HepG2 (cell line): ENCODE results near the gene ZNF618. TPM values are rescaled to one million over a fixed set of nuclear protein-coding genes. Genes with fewer than 3 reads are reported as not detected.

Source experiments
- CCAR2 ChIP-seq: fragments of 200-400 bp; formaldehyde crosslinking; optimal IDR thresholded peaks from 2 replicates; pipeline ENCODE3; 2018; ENCODE audit warnings: low read depth, mild to moderate bottlenecking, low read length, moderate library complexity
- DRAP1 ChIP-seq: IDR thresholded peaks from 2 replicates; pipeline ENCODE4 v1.6.1; 2016; ENCODE audit warnings: missing genetic modification reagents, missing compliant biosample characterization
- FOXA3 ChIP-seq: IDR thresholded peaks from 2 replicates; pipeline ENCODE4 v1.6.1; 2016; ENCODE audit warnings: missing genetic modification reagents, missing compliant biosample characterization
- KDM3A ChIP-seq: IDR thresholded peaks from 2 replicates; pipeline ENCODE4 v1.6.1; 2018; ENCODE audit warnings: low read depth, missing compliant biosample characterization
- KLF11 ChIP-seq: IDR thresholded peaks from 2 replicates; pipeline ENCODE4 v1.6.1; 2016; ENCODE audit warnings: missing compliant biosample characterization
- MATR3 ChIP-seq: sonication (generic); formaldehyde crosslinking; IDR thresholded peaks from 2 replicates; pipeline ENCODE4 v1.4.0; 2020; ENCODE audit warnings: missing genetic modification reagents
- MED8 ChIP-seq: sonication (generic); formaldehyde crosslinking; IDR thresholded peaks from 2 replicates; pipeline ENCODE4 v1.8.1; 2023; ENCODE audit warnings: mild to moderate bottlenecking, missing genetic modification reagents; ENCODE audit not compliant: insufficient replicate concordance
- SAP130 ChIP-seq: IDR thresholded peaks from 2 replicates; pipeline ENCODE4 v1.6.1; 2016; ENCODE audit warnings: low read depth
- SMARCE1 ChIP-seq: fragments of 450-650 bp; IDR thresholded peaks from 2 replicates; pipeline ENCODE4 v1.6.1; 2017; ENCODE audit warnings: borderline replicate concordance
- ZBED4 ChIP-seq: sonication (generic); formaldehyde crosslinking; IDR thresholded peaks from 2 replicates; pipeline ENCODE4 v1.4.0; 2020; ENCODE audit warnings: missing genetic modification reagents, borderline replicate concordance
- ZNF263 ChIP-seq: sonication (generic); formaldehyde crosslinking; IDR thresholded peaks from 2 replicates; pipeline ENCODE4 v1.4.0; 2020; ENCODE audit warnings: missing genetic modification reagents
- ZNF280B ChIP-seq: sonication (generic); formaldehyde crosslinking; IDR thresholded peaks from 2 replicates; pipeline ENCODE4 v1.5.0; 2020; ENCODE audit warnings: missing genetic modification reagents, mild to moderate bottlenecking, borderline replicate concordance
- ZNF296 ChIP-seq: sonication (generic); formaldehyde crosslinking; conservative IDR thresholded peaks from 2 replicates; pipeline ENCODE4 v1.5.0; 2020; ENCODE audit warnings: mild to moderate bottlenecking, missing genetic modification reagents
- ZNF333 ChIP-seq: sonication (generic); formaldehyde crosslinking; IDR thresholded peaks from 2 replicates; pipeline ENCODE4 v1.4.0; 2020; ENCODE audit warnings: mild to moderate bottlenecking, missing genetic modification reagents, borderline replicate concordance
- ZNF382 ChIP-seq: sonication (generic); formaldehyde crosslinking; IDR thresholded peaks from 2 replicates; pipeline ENCODE4 v1.5.0; 2020; ENCODE audit warnings: missing genetic modification reagents, mild to moderate bottlenecking, borderline replicate concordance
- ZNF646 ChIP-seq: sonication (generic); formaldehyde crosslinking; IDR thresholded peaks from 2 replicates; pipeline ENCODE4 v1.9.0; 2021; ENCODE audit warnings: mild to moderate bottlenecking, missing genetic modification reagents
- ZNF768 ChIP-seq: sonication (generic); formaldehyde crosslinking; IDR thresholded peaks from 2 replicates; pipeline ENCODE4 v1.4.0; 2020; ENCODE audit warnings: missing genetic modification reagents
- ZNF839 ChIP-seq: sonication (generic); formaldehyde crosslinking; IDR thresholded peaks from 2 replicates; pipeline ENCODE4 v1.4.0; 2020; ENCODE audit warnings: missing genetic modification reagents, mild to moderate bottlenecking, borderline replicate concordance
- polyA plus RNA-seq, 8 experiments: library from polyadenylated mRNA; depleted of rRNA in 3 of 8; stranded (reverse) in 7 of 8; unstranded in 1 of 8; fragments of >200 nt; fragmentation: Illumina TruSeq in 4 of 8; extraction: Trizol in 4 of 8; gene quantifications; 2 replicates each; pipeline versions ENCODE4 v1.2.1 to v1.2.3, GENCODE V29; 2011 to 2016; ENCODE audit warnings: low read depth in 4 of 8, missing spikeins in 1 of 8, mixed read lengths in 1 of 8; ENCODE audit not compliant: insufficient read depth in 1 of 8
- total RNA-seq, 5 experiments: library from RNA; depleted of rRNA; stranded (reverse); fragments of >200 nt; fragmentation: Illumina TruSeq; extraction: Trizol; gene quantifications; 2 replicates each; pipeline ENCODE4 v1.2.3, GENCODE V29; 2016; ENCODE audit warnings: low read depth in 1 of 5

ZNF618 gene
- total and polyA plus RNA-seq, 2 of the 13 experiments (the other 11 are each of a cell fraction or from before 2014, with no cell fraction given) = 0.07 TPM

GRCh38 chr9:114080773-114081440 is 204.8 kb downstream of the ZNF618 start (continued):
- no peak for TF ChIP-seq ZNF646 (CRISPR knock-in tag)
- no peak; the same call in 1 of the 2 replicates for TF ChIP-seq ZNF839 (CRISPR knock-in tag)
- no peak for TF ChIP-seq MATR3 (CRISPR knock-in tag)
- peak; percentile 93 for TF ChIP-seq FOXA3 (CRISPR knock-in tag)
- TF ChIP-seq SMARCE1 = no peak
- TF ChIP-seq DRAP1 = peak; percentile 64; the same call in 1 of the 2 replicates
- peak; percentile 82 for TF ChIP-seq SAP130 (CRISPR knock-in tag)
- TF ChIP-seq CCAR2 = no peak
- no peak for TF ChIP-seq ZBED4
- peak; percentile 92 for TF ChIP-seq ZNF768 (CRISPR knock-in tag)
- no peak; the same call in none of the 2 replicates for TF ChIP-seq KLF11 (CRISPR knock-in tag)
- no peak; the same call in none of the 2 replicates for TF ChIP-seq KDM3A (CRISPR knock-in tag)
- no peak for TF ChIP-seq ZNF333 (CRISPR knock-in tag)
- no peak for TF ChIP-seq ZNF382
- no peak for TF ChIP-seq ZNF296 (CRISPR knock-in tag)
- peak; percentile 93 for TF ChIP-seq ZNF263 (CRISPR knock-in tag)
- TF ChIP-seq ZNF280B = peak; percentile 73; the same call in 1 of the 2 replicates
- peak; percentile 93 for TF ChIP-seq MED8 (CRISPR knock-in tag)
